Neutrophil (primary cell): ENCODE results near the gene CFAP61.

Experiments used
- H3K27ac ChIP-seq: fragments of 200-600 bp; sonication (generic); 2 replicates; pipeline ENCODE4 v1.5.1; 2016; ENCODE audit warnings: mild to moderate bottlenecking, moderate library complexity
- H3K27me3 ChIP-seq: fragments of 200-600 bp; sonication (generic); 2 replicates; pipeline ENCODE4 v1.6.0; 2016; ENCODE audit warnings: mild to moderate bottlenecking
- H3K36me3 ChIP-seq: fragments of 200-600 bp; sonication (generic); 2 replicates; pipeline ENCODE4 v1.5.1; 2017
- H3K4me1 ChIP-seq, 2 experiments: fragments of 200-600 bp in 1 of 2; sonication (generic) in 1 of 2; 1 replicate in 1 of 2; 2 replicates in 1 of 2; pipeline versions ENCODE4 v1.5.1 to v1.6.1; 2013 to 2016; ENCODE audit warnings: low read depth in 1 of 2, low read length in 1 of 2, mild to moderate bottlenecking in 1 of 2, moderate library complexity in 1 of 2; ENCODE audit not compliant: control insufficient read depth in 1 of 2, insufficient read depth in 1 of 2
- H3K4me3 ChIP-seq, 2 experiments: fragments of 200-600 bp in 1 of 2; sonication (generic) in 1 of 2; 1 replicate in 1 of 2; 2 replicates in 1 of 2; pipeline ENCODE4 v1.5.1; 2013 to 2016; ENCODE audit warnings: low read depth in 1 of 2, low read length in 1 of 2, mild to moderate bottlenecking in 1 of 2, moderate library complexity in 1 of 2
- H3K9me3 ChIP-seq: fragments of 200-600 bp; sonication (generic); 2 replicates; pipeline ENCODE4 v1.5.1; 2016
- TF ChIP-seq, protein P1 (sequence below): fragments of 200-600 bp; sonication (generic); IDR thresholded peaks from 2 replicates; pipeline ENCODE4 v1.5.1; 2016; ENCODE audit warnings: antibody characterized with exemption

CFAP61 gene

DNA sequence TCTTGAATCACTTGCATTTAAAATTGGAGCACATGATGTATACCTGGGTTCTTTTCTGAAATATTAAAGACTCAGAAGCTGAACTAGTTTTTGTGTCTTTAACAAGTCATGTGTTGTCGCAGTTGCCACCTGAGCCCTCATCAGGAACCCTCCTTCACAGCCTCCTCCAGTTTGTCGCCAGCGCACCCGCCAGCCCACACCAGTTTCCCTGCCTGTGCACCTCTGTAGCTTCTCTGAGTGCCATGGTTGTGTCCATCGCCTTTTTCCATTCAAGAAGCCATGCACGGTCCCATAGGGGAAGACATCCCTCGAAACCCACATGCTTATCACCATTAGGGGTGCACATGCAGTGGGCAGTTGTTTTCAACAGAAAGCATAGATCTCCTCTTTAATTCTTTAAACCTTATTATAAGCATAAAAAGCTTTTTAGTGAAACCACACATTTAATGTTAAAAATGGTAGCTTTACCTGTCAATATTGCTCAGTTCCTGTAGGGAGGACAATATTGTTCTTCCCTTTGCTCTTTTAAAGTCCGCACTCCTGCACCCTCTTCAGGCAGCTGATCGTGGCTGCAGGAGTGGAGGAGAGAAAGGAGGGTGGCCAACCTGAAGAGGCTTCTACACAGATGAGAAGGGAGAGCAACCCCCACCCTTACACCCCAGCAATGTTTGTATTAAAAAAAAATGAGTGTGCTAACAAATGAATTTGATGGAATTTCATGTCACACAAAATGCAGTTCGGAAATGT, 121.9 kb downstream of the CFAP61 start:
- Histone ChIP-seq H3K27me3 (peaks cover 4% of the 10 kb centered on the region), H3K36me3 (no peaks in the 10 kb centered on the region), H3K4me3 (no peak overlapping the region), H3K9me3 (no peaks in the 10 kb centered on the region), H3K4me1 (no peaks in the 10 kb centered on the region), H3K27ac (no peak overlapping the region)
- TF ChIP-seq, protein P1, sequence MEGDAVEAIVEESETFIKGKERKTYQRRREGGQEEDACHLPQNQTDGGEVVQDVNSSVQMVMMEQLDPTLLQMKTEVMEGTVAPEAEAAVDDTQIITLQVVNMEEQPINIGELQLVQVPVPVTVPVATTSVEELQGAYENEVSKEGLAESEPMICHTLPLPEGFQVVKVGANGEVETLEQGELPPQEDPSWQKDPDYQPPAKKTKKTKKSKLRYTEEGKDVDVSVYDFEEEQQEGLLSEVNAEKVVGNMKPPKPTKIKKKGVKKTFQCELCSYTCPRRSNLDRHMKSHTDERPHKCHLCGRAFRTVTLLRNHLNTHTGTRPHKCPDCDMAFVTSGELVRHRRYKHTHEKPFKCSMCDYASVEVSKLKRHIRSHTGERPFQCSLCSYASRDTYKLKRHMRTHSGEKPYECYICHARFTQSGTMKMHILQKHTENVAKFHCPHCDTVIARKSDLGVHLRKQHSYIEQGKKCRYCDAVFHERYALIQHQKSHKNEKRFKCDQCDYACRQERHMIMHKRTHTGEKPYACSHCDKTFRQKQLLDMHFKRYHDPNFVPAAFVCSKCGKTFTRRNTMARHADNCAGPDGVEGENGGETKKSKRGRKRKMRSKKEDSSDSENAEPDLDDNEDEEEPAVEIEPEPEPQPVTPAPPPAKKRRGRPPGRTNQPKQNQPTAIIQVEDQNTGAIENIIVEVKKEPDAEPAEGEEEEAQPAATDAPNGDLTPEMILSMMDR = no peak

DNA sequence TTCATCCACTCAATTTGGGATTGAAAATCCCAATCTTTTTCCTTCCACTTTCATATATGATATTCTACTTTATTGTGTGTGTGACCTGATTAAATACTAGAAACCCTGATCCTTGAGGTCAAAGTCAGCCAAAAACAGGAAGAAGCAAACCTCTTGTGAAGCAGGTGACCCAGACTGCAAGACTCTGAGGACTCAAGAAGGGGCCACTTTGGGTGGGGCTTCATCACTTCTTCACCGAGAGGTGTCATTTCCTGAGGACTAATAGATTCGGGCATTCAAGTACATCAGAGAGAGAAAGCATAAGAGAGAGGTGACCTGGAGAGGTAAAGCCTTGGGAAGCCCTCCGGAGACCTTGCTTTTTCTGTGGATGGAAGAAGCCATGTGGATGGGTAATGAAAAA, 129.0 kb downstream of the CFAP61 start:
- Histone ChIP-seq H3K4me3 (no peak overlapping the region), H3K4me1 (no peaks in the 10 kb centered on the region), H3K36me3 (no peaks in the 10 kb centered on the region), H3K9me3 (no peaks in the 10 kb centered on the region), H3K27me3 (peaks cover 18% of the 10 kb centered on the region), H3K27ac (no peak overlapping the region)
- TF ChIP-seq, protein P1 = no peak

DNA sequence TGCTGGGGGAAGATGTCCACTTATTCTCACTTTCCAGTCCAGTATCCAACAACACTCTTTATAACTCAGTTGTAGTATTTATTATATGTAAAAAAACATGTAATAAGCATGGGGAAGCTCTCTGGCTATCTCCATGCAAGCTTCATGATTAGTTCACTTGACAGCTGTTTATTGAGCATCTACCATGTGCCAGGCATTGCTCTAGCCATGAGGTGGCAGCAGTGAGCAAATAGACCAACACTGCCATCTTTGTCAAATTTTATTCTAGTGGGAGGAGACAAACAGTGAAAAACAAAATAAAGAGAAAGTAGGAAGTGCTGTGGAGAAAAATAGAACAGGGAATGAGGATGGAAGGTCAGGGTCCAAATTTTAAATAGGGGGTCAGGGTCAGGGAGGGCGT, 131.8 kb downstream of the CFAP61 start:
- H3K27me3 ChIP-seq = peaks cover 14% of the 10 kb centered on the region
- no peak overlapping the region for H3K4me3 ChIP-seq
- no peaks in the 10 kb centered on the region for H3K9me3 ChIP-seq
- H3K36me3 ChIP-seq = no peaks in the 10 kb centered on the region
- no peak overlapping the region for H3K27ac ChIP-seq
- TF ChIP-seq, protein P1 = no peak
- H3K4me1 ChIP-seq = no peaks in the 10 kb centered on the region

DNA sequence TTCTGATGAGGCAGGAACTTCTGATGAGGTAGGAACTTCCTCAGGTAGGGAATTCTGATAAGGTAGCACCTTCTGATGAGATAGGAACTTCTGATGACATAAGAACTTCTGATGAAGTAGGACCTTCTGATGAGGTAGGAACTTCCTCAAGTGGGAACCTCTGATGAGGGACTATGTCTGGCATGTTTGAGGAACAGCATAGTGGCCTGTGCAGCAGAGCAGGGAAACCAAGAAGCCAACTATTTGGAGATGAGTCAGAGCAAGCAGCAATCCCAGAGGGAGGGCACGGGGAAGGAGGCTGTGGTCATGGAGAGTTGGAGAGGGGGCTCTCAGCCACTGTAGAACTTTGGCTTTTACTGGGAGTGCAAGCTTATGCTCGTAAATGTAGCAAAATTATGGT, 132.4 kb downstream of the CFAP61 start:
- no peak overlapping the region for H3K27ac ChIP-seq
- TF ChIP-seq, protein P1 = no peak

DNA sequence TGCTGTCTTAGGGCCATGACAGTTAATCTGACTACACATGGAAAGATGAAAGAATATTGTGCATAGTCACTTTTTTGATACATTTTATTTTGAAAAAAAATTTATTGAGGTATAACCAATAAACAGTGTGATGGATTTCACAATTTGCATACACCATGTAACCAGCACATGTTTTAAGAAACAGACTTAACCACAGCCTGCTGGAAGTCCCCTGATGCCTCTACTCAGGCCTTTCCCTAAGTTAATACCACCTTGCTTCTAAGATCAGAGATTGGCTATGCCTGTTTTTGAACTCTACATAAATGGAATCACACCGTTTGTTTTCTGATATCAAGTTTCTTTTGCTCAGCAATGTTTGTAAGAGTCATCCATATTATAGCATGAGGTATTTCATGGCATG, 136.3 kb downstream of the CFAP61 start:
- H3K9me3 ChIP-seq = no peaks in the 10 kb centered on the region
- TF ChIP-seq, protein P1 = no peak
- H3K4me3 ChIP-seq = no peak overlapping the region
- no peak overlapping the region for H3K27ac ChIP-seq
- H3K4me1 ChIP-seq = no peaks in the 10 kb centered on the region
- no peaks in the 10 kb centered on the region for H3K36me3 ChIP-seq
- H3K27me3 ChIP-seq = peaks cover 12% of the 10 kb centered on the region

More for the DNA sequence above, 132.4 kb downstream of the CFAP61 start:
- Histone ChIP-seq H3K4me1 (no peaks in the 10 kb centered on the region), H3K9me3 (no peaks in the 10 kb centered on the region), H3K36me3 (no peaks in the 10 kb centered on the region), H3K4me3 (no peak overlapping the region), H3K27me3 (peaks cover 12% of the 10 kb centered on the region)
